PC-3 (cell line): Measurements from ENCODE around the gene PSMG3. TPM values are rescaled to one million over a fixed set of nuclear protein-coding genes. Genes with fewer than 3 reads are reported as not detected.

Experiments used
- ATAC-seq: fragments of 200-7000 bp; cut with Tn5 transposase; 2 replicates; pipeline ENCODE4 v1.9.1; 2020; ENCODE audit warnings: mild to moderate bottlenecking, moderate library complexity
- BruUV-seq: library from RNA; stranded (reverse); fragments of 400-500 nt; replicated peaks from 2 replicates; lab custom pipeline; 2021; lab: Mats Ljungman, UMichigan
- CTCF ChIA-PET: fragments of 300-600 bp; sonication (Branson Sonifier 250); formaldehyde crosslinking; loops from one replicate; lab custom pipeline; 2022; ENCODE audit warnings: antibody characterized with exemption; lab: Charles Lee
- POLR2A ChIA-PET: fragments of 300-600 bp; sonication (Branson Sonifier 250); formaldehyde crosslinking; loops from one replicate; lab custom pipeline; 2022; ENCODE audit warnings: antibody characterized with exemption; ENCODE audit not compliant: unreplicated experiment; lab: Charles Lee
- DNase-seq: peaks from one replicate; pipeline ENCODE4 v3.0.0-alpha.2; 2015
- H2AFZ ChIP-seq: fragments of 300-600 bp; sonication (generic); 2 replicates; pipeline ENCODE4 v1.6.0; 2016; ENCODE audit warnings: antibody characterized with exemption, low read length
- H3F3A ChIP-seq: fragments of 300-600 bp; sonication (generic); one replicate; pipeline ENCODE4 v1.6.0; 2017; ENCODE audit warnings: antibody characterized with exemption, low read length, control low read depth, mild to moderate bottlenecking; ENCODE audit not compliant: unreplicated experiment
- H3K27ac ChIP-seq: fragments of 300-600 bp; sonication (generic); 2 replicates; pipeline ENCODE4 v1.5.1; 2016; ENCODE audit warnings: mild to moderate bottlenecking, low read length
- H3K27me3 ChIP-seq: fragments of 300-600 bp; sonication (generic); 2 replicates; pipeline ENCODE4 v1.6.1; 2016; ENCODE audit warnings: low read length, mixed read lengths
- H3K36me3 ChIP-seq: fragments of 300-600 bp; sonication (generic); 2 replicates; pipeline ENCODE4 v1.6.1; 2016; ENCODE audit warnings: low read depth, mixed run types, low read length, mixed read lengths
- H3K4me1 ChIP-seq: fragments of 300-600 bp; sonication (generic); 2 replicates; pipeline ENCODE4 v1.5.1; 2016; ENCODE audit warnings: low read length; ENCODE audit not compliant: insufficient read depth
- H3K4me2 ChIP-seq: fragments of 300-600 bp; sonication (generic); 2 replicates; pipeline ENCODE4 v1.6.0; 2016; ENCODE audit warnings: low read length
- H3K4me3 ChIP-seq: fragments of 300-600 bp; sonication (generic); 2 replicates; pipeline ENCODE4 v1.5.1; 2016; ENCODE audit warnings: mild to moderate bottlenecking, low read length, mixed read lengths
- H3K79me2 ChIP-seq: fragments of 300-600 bp; sonication (generic); 2 replicates; pipeline ENCODE4 v1.6.1; 2017; ENCODE audit warnings: low read length, mixed read lengths
- H3K9ac ChIP-seq: fragments of 300-600 bp; sonication (generic); 2 replicates; pipeline ENCODE4 v1.6.0; 2016; ENCODE audit warnings: mild to moderate bottlenecking, low read length
- H3K9me2 ChIP-seq: fragments of 300-600 bp; sonication (generic); replicated peaks from 2 replicates; pipeline ENCODE4 v1.6.1; 2016; ENCODE audit warnings: mixed run types, low read length, mixed read lengths
- H3K9me3 ChIP-seq: fragments of 300-600 bp; sonication (generic); 2 replicates; pipeline ENCODE4 v1.6.1; 2016; ENCODE audit warnings: low read length, mixed read lengths
- H4K20me1 ChIP-seq: fragments of 300-600 bp; sonication (generic); 2 replicates; pipeline ENCODE4 v1.6.1; 2016; ENCODE audit warnings: low read length, mixed read lengths
- CTCF ChIP-seq: fragments of 300-600 bp; sonication (generic); conservative IDR thresholded peaks from 2 replicates; pipeline ENCODE4 v1.5.1; 2017; ENCODE audit warnings: antibody characterized with exemption, low read depth, mild to moderate bottlenecking, low read length
- EZH2 ChIP-seq: fragments of 300-600 bp; sonication (generic); IDR thresholded peaks from one replicate; pipeline ENCODE4 v1.6.1; 2017; ENCODE audit warnings: antibody characterized with exemption, mild to moderate bottlenecking, low read length; ENCODE audit not compliant: unreplicated experiment
- EZH2phosphoT487 ChIP-seq: fragments of 300-600 bp; sonication (generic); IDR thresholded peaks from 2 replicates; pipeline ENCODE4 v1.6.1; 2018; ENCODE audit warnings: mild to moderate bottlenecking, antibody characterized with exemption, low read length, borderline replicate concordance
- intact Hi-C: fragments of 100-400 bp; cut with micrococcal nuclease; formaldehyde crosslinking; loops from 2 replicates; pipeline ENCODE4 v1.9.0; 2023
- total RNA-seq: library from RNA; depleted of rRNA; stranded (reverse); fragments of >200 nt; gene quantifications from 2 replicates; pipeline ENCODE4 v1.2.3, GENCODE V29; 2014

The PSMG3 gene
- total RNA-seq, 1 experiment from 2014 or later: 133 TPM

DNA sequence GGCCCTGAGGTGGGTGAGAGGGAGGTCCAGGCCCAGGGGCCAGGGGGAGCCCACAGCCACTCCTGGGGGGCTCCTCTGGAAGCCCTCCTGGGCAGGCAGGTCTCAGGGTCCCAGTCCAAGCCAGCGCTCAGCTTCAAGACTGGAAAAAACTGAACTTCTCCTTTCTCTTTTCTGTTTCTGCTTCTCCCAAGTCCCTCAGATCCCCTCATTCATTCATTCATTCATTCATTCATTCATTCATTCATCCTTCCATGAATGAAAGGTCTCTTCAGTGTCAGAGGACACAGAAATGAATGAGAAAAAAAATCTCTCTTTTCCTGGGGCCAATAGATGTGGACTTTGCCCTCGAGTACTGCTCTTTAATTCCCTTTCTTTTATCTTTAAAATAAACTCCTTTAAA, 34.6 kb upstream of the PSMG3 start:
- no peaks in the 10 kb centered on the region for H3K79me2 ChIP-seq
- peaks cover 30% of the 10 kb centered on the region for H3K27me3 ChIP-seq
- no peak overlapping the region for H3K9ac ChIP-seq
- H3K4me3 ChIP-seq: no peak overlapping the region
- no peak overlapping the region for H3K4me2 ChIP-seq
- no peaks in the 10 kb centered on the region for H3K9me3 ChIP-seq
- ATAC-seq (no peak), DNase-seq (no peak)
- no peak overlapping the region for H2AFZ ChIP-seq
- ChIA-PET POLR2A (no interaction called here), CTCF (no interaction called here)
- intact Hi-C loops: no loop called here
- TF ChIP-seq CTCF (no peak), EZH2phosphoT487 (no peak), EZH2 (no peak)
- no peaks in the 10 kb centered on the region for H4K20me1 ChIP-seq
- H3K4me1 ChIP-seq: no peaks in the 10 kb centered on the region
- H3F3A ChIP-seq: no peaks in the 10 kb centered on the region
- BruUV-seq: no TSS peak
- no peak overlapping the region for H3K27ac ChIP-seq
- no peaks in the 10 kb centered on the region for H3K9me2 ChIP-seq
- no peaks in the 10 kb centered on the region for H3K36me3 ChIP-seq

- Histone ChIP-seq H3K9me3 (no peaks in the 10 kb centered on the region), H4K20me1 (no peaks in the 10 kb centered on the region), H2AFZ (no peak overlapping the region), H3F3A (no peaks in the 10 kb centered on the region), H3K4me3 (no peak overlapping the region), H3K36me3 (no peaks in the 10 kb centered on the region), H3K27ac (no peak overlapping the region), H3K79me2 (no peaks in the 10 kb centered on the region), H3K27me3 (peaks cover 30% of the 10 kb centered on the region), H3K9me2 (no peaks in the 10 kb centered on the region), H3K4me2 (no peak overlapping the region), H3K4me1 (no peaks in the 10 kb centered on the region), H3K9ac (no peak overlapping the region)
- intact Hi-C loops: no loop called here
- ChIA-PET POLR2A (no interaction called here), CTCF (no interaction called here)
- TF ChIP-seq EZH2phosphoT487 (no peak), EZH2 (no peak), CTCF (no peak)
- no TSS peak for BruUV-seq
- ATAC-seq (no peak), DNase-seq (no peak)
Observed at GRCh38 chr7:1603346-1604225, 33.8 kb upstream of the PSMG3 start.

DNA sequence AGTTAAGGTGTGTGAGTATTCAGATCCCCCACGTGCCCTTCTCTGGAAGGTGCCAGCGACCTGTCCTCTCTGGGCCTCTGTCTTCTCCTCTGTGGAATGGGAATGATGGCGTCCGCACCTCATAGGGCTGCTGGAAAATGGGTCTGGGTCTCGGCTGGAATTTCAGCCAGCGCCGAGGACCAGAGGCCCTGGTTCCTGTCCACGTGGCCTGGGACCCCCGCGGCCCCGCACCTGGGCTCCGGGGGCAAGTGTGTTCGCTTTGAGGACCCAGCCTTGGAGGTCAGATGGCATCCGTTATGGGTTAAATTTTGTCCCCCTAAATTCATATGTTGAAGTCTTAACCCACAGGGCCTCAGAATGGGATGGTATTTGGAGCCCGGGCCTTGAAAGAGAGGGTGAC, 32.6 kb upstream of the PSMG3 start:
- H3K4me3 ChIP-seq: no peak overlapping the region
- H3K9me2 ChIP-seq: no peaks in the 10 kb centered on the region
- no peaks in the 10 kb centered on the region for H4K20me1 ChIP-seq
- no peaks in the 10 kb centered on the region for H3K9me3 ChIP-seq
- no peak overlapping the region for H3K4me2 ChIP-seq
- ChIA-PET CTCF (interaction anchor here (0.6 kb wide), 1 partner anchor 178 kb away, joined by 3 read pairs; no protein-coding TSS in a partner anchor), POLR2A (no interaction called here)
- H3K4me1 ChIP-seq: no peaks in the 10 kb centered on the region
- ATAC-seq (no peak), DNase-seq (no peak)
- no peaks in the 10 kb centered on the region for H3K79me2 ChIP-seq
- no peak overlapping the region for H3K27ac ChIP-seq
- H3F3A ChIP-seq: no peaks in the 10 kb centered on the region
- intact Hi-C loops: no loop called here
- no peak overlapping the region for H3K9ac ChIP-seq
- peaks cover 31% of the 10 kb centered on the region for H3K27me3 ChIP-seq
- BruUV-seq: no TSS peak
- TF ChIP-seq CTCF: no peak
- TF ChIP-seq EZH2: no peak
- TF ChIP-seq EZH2phosphoT487: no peak
- H2AFZ ChIP-seq: no peak overlapping the region
- H3K36me3 ChIP-seq: no peaks in the 10 kb centered on the region
